NB4 (cell line): ENCODE measurements around the gene CRACR2B.

Source experiments
- CTCF ChIP-seq: IDR thresholded peaks from one replicate; pipeline ENCODE4 v1.5.1; 2012; ENCODE audit warnings: low read depth, low read length
- POLR2A ChIP-seq: IDR thresholded peaks from 2 replicates; pipeline ENCODE4 v1.6.1; 2011; ENCODE audit warnings: mild to moderate bottlenecking; ENCODE audit not compliant: insufficient read length; ENCODE audit errors: extremely low read depth

GRCh38 chr11:831961-832528 lies 4.3 kb downstream of the CRACR2B start:
- TF ChIP-seq CTCF: no peak
- no peak for TF ChIP-seq POLR2A
